Cardiac muscle cell (in vitro differentiated cells and primary cell): Measurements from ENCODE around the gene APPL2. TPM values are rescaled to one million over a fixed set of nuclear protein-coding genes. Genes with fewer than 3 reads are reported as not detected.

Source experiments
- DNase-seq, 2 donors: peaks; one replicate each; pipeline versions ENCODE4 v3.0.0 to v3.0.0-alpha.2; 2010 to 2017; ENCODE audit warnings: low read depth in 1 of 2, low spot score in 1 of 2
- H3K27ac ChIP-seq: fragments of 200-600 bp; sonication (generic); 2 replicates; pipeline ENCODE4 v1.5.1; 2016
- H3K27me3 ChIP-seq: fragments of 200-600 bp; sonication (generic); 2 replicates; pipeline ENCODE4 v1.6.0; 2016; ENCODE audit warnings: control low read depth
- H3K36me3 ChIP-seq: fragments of 200-600 bp; sonication (generic); 2 replicates; pipeline ENCODE4 v1.5.1; 2016; ENCODE audit warnings: control low read depth
- H3K4me1 ChIP-seq: fragments of 200-600 bp; sonication (generic); 2 replicates; pipeline ENCODE4 v1.8.1; 2017; ENCODE audit warnings: low read depth, mild to moderate bottlenecking, mixed run types
- H3K4me3 ChIP-seq: fragments of 200-600 bp; sonication (generic); 2 replicates; pipeline ENCODE4 v1.5.1; 2016; ENCODE audit warnings: mild to moderate bottlenecking
- H3K9me3 ChIP-seq: fragments of 200-600 bp; sonication (generic); 2 replicates; pipeline ENCODE4 v1.5.1; 2017; ENCODE audit warnings: low read depth, mild to moderate bottlenecking, control low read depth
- polyA plus RNA-seq: library from polyadenylated mRNA; unstranded; fragments of >200 nt; fragmentation: Nextera tagmentation; extraction: Ambion mirVana; gene quantifications from 2 replicates; pipeline ENCODE4 v1.2.1, GENCODE V29; 2016
- total RNA-seq: library from RNA; depleted of rRNA; stranded (reverse); fragments of >200 nt; gene quantifications from 2 replicates; pipeline ENCODE4 v1.2.3, GENCODE V29; 2016
- TF ChIP-seq, protein P1 (sequence below): IDR thresholded peaks from 2 replicates; pipeline ENCODE4 v1.5.1; 2012; ENCODE audit warnings: low read depth, mild to moderate bottlenecking, low read length

Gene APPL2
- total and polyA plus RNA-seq, 2 experiments from 2014 or later, result 13.2 to 24.7 TPM

DNA sequence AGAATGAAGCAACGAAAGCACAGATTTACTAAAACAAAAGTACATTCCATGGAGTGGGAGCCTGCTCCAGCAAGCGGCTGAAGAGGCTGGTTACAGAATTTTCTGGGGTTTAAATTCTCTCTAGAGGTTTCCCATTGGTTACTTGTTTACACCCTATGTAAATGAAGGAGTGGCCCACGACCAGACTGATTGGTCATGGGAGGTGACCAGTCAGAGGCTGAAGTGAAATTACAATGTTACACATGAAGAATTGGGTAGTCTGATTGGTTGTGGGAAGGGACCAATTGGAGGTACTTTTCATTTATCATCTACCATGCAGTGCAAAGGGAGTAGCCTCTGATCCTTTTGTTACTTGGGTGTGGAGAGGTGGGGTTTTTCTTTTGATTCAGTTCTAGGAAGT is 36.2 kb upstream of the APPL2 start:
- Histone ChIP-seq H3K36me3 (no peaks in the 10 kb centered on the region), H3K4me3 (no peak overlapping the region)
- no peak for DNase-seq

DNA sequence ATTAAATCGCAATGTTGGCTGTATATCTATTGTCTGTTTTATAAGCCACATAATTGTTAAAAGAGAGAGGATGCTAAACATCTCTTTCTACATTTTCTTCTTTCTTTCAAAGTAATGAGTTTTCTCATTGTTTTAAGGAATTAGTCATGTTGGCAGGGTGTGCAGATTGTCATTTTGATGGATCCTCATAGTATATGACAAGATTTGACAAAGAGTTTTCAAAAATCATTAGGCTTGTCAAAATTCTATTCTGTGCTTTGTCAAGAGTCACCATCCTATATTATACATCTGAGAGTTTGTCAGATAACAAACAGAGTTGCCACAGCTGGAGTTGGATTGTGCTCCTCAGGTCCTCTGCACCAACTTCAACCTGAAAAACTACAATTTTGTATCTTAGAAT is 35.4 kb upstream of the APPL2 start:
- no peak for DNase-seq
- TF ChIP-seq, protein P1, sequence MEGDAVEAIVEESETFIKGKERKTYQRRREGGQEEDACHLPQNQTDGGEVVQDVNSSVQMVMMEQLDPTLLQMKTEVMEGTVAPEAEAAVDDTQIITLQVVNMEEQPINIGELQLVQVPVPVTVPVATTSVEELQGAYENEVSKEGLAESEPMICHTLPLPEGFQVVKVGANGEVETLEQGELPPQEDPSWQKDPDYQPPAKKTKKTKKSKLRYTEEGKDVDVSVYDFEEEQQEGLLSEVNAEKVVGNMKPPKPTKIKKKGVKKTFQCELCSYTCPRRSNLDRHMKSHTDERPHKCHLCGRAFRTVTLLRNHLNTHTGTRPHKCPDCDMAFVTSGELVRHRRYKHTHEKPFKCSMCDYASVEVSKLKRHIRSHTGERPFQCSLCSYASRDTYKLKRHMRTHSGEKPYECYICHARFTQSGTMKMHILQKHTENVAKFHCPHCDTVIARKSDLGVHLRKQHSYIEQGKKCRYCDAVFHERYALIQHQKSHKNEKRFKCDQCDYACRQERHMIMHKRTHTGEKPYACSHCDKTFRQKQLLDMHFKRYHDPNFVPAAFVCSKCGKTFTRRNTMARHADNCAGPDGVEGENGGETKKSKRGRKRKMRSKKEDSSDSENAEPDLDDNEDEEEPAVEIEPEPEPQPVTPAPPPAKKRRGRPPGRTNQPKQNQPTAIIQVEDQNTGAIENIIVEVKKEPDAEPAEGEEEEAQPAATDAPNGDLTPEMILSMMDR, result no peak
- Histone ChIP-seq H3K4me3 (no peak overlapping the region), H3K36me3 (no peaks in the 10 kb centered on the region), H3K9me3 (no peaks in the 10 kb centered on the region), H3K27ac (no peak overlapping the region), H3K27me3 (no peaks in the 10 kb centered on the region), H3K4me1 (peaks cover 29% of the 10 kb centered on the region)

More for the DNA sequence above, 36.2 kb upstream of the APPL2 start:
- Histone ChIP-seq H3K27me3 (no peaks in the 10 kb centered on the region), H3K27ac (no peak overlapping the region), H3K4me1 (peaks cover 29% of the 10 kb centered on the region), H3K9me3 (no peaks in the 10 kb centered on the region)
- TF ChIP-seq, protein P1, result no peak

DNA sequence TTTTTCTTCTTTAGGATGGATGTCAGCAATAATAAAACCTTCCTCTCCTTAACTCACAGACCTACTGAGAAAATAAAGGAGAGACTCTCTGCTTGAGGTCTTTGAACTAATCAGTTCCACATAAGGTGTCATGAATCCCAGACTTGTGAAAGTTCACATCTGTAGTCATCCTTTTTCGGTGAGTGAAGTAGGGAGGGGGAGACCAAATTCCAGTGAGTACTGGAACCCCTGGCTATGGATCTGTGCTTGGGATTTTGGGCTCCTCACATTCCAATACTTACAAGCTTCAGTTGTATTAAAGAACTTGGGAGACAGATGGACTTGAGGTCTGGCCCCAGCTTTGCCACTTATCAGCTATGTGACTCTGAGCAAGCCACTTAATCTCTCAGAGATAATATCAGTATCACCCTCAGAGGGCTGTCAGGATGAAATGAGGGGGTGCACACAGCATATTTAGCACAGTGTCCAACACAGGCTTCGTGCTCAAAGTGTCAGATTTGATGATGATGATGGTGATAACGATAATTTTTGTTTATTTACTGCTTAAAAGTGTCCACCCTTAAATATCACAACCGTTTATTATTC is 34.8 kb upstream of the APPL2 start:
- peaks cover 29% of the 10 kb centered on the region for H3K4me1 ChIP-seq
- DNase-seq, result peak in 1 of 2 donors; percentile 40
- TF ChIP-seq, protein P1, result no peak
- no peak overlapping the region for H3K4me3 ChIP-seq
- no peaks in the 10 kb centered on the region for H3K9me3 ChIP-seq
- no peak overlapping the region for H3K27ac ChIP-seq
- H3K27me3 ChIP-seq, result no peaks in the 10 kb centered on the region
- H3K36me3 ChIP-seq, result no peaks in the 10 kb centered on the region

DNA sequence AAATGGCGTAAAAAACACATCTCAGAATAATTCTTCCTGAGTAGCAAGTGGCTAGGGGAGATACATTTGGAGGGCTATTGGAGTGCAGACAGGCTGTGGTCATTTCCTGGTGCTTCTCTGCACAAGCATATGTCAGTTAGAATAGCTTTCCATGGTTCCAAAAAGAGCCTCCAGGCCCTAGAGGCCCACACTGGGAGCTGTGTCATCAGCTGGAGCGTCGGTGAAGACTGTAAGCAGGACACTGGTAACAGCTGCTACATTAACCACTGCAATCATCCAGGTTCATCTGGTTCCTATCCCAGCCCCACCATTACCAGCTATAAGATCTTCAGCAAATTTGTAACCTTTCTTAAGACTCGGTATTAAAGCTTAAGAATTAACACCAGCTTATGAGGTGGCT is 31.7 kb upstream of the APPL2 start:
- Histone ChIP-seq H3K4me1 (peaks cover 32% of the 10 kb centered on the region), H3K4me3 (no peak overlapping the region), H3K27me3 (no peaks in the 10 kb centered on the region), H3K27ac (no peak overlapping the region), H3K36me3 (no peaks in the 10 kb centered on the region), H3K9me3 (no peaks in the 10 kb centered on the region)
- TF ChIP-seq, protein P1, result no peak
- DNase-seq, result no peak

DNA sequence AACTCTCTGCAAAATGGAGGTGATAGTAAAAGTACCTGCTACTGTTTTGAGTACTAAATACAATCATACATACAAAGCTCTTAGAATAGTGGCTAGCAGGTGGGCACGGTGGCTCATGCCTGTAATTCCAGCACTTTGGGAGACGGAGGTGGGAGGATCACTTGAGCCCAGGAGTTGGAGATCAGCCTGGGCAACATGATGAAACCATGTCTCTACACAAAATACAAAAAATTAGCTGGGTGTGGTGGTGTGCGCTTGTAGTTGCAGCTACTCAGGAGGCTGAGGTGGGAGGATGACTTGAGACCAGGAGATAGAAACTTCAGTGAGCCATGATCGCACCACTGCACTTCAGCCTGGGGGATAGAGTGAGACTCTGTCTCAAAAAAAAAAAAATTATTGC is 28.8 kb upstream of the APPL2 start:
- no peaks in the 10 kb centered on the region for H3K27me3 ChIP-seq
- TF ChIP-seq, protein P1, result no peak
- H3K36me3 ChIP-seq, result no peaks in the 10 kb centered on the region
- no peak overlapping the region for H3K4me3 ChIP-seq
- peaks cover 14% of the 10 kb centered on the region for H3K4me1 ChIP-seq
- DNase-seq, result no peak
- H3K9me3 ChIP-seq, result no peaks in the 10 kb centered on the region
- H3K27ac ChIP-seq, result no peak overlapping the region
